22Rv1 (cell line): ENCODE measurements around the gene KLHL14.

Experiments used
- ZFX ChIP-seq: fragments of 450-650 bp; IDR thresholded peaks from 2 replicates; pipeline ENCODE4 v1.6.1; 2017; ENCODE audit warnings: antibody characterized with exemption, borderline replicate concordance
- TF ChIP-seq, protein P1 (sequence below): fragments of 450-650 bp; IDR thresholded peaks from 2 replicates; pipeline ENCODE4 v1.5.1; 2017; ENCODE audit warnings: mild to moderate bottlenecking

GRCh38 chr18:32701313-32701712 is 71.5 kb downstream of the KLHL14 start:
- TF ChIP-seq, protein P1, sequence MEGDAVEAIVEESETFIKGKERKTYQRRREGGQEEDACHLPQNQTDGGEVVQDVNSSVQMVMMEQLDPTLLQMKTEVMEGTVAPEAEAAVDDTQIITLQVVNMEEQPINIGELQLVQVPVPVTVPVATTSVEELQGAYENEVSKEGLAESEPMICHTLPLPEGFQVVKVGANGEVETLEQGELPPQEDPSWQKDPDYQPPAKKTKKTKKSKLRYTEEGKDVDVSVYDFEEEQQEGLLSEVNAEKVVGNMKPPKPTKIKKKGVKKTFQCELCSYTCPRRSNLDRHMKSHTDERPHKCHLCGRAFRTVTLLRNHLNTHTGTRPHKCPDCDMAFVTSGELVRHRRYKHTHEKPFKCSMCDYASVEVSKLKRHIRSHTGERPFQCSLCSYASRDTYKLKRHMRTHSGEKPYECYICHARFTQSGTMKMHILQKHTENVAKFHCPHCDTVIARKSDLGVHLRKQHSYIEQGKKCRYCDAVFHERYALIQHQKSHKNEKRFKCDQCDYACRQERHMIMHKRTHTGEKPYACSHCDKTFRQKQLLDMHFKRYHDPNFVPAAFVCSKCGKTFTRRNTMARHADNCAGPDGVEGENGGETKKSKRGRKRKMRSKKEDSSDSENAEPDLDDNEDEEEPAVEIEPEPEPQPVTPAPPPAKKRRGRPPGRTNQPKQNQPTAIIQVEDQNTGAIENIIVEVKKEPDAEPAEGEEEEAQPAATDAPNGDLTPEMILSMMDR: no peak
- no peak for TF ChIP-seq ZFX
